Neutrophil (primary cell): Measurements from ENCODE around the gene SPATA22.
"Not testable (repeated sequence)": the region's sequence is repeated elsewhere in the genome, so short reads cannot be mapped to it uniquely, and the experiment has no call there.

Experiments used
- H3K27ac ChIP-seq: fragments of 200-600 bp; sonication (generic); 2 replicates; pipeline ENCODE4 v1.5.1; 2016; ENCODE audit warnings: mild to moderate bottlenecking, moderate library complexity
- H3K27me3 ChIP-seq: fragments of 200-600 bp; sonication (generic); 2 replicates; pipeline ENCODE4 v1.6.0; 2016; ENCODE audit warnings: mild to moderate bottlenecking
- H3K36me3 ChIP-seq: fragments of 200-600 bp; sonication (generic); 2 replicates; pipeline ENCODE4 v1.5.1; 2017
- H3K4me1 ChIP-seq, 2 experiments: fragments of 200-600 bp in 1 of 2; sonication (generic) in 1 of 2; 1 replicate in 1 of 2; 2 replicates in 1 of 2; pipeline versions ENCODE4 v1.5.1 to v1.6.1; 2013 to 2016; ENCODE audit warnings: low read depth in 1 of 2, low read length in 1 of 2, mild to moderate bottlenecking in 1 of 2, moderate library complexity in 1 of 2; ENCODE audit not compliant: control insufficient read depth in 1 of 2, insufficient read depth in 1 of 2
- H3K4me3 ChIP-seq, 2 experiments: fragments of 200-600 bp in 1 of 2; sonication (generic) in 1 of 2; 1 replicate in 1 of 2; 2 replicates in 1 of 2; pipeline ENCODE4 v1.5.1; 2013 to 2016; ENCODE audit warnings: low read depth in 1 of 2, low read length in 1 of 2, mild to moderate bottlenecking in 1 of 2, moderate library complexity in 1 of 2
- H3K9me3 ChIP-seq: fragments of 200-600 bp; sonication (generic); 2 replicates; pipeline ENCODE4 v1.5.1; 2016
- TF ChIP-seq, protein P1 (sequence below): fragments of 200-600 bp; sonication (generic); IDR thresholded peaks from 2 replicates; pipeline ENCODE4 v1.5.1; 2016; ENCODE audit warnings: antibody characterized with exemption

SPATA22 gene

DNA sequence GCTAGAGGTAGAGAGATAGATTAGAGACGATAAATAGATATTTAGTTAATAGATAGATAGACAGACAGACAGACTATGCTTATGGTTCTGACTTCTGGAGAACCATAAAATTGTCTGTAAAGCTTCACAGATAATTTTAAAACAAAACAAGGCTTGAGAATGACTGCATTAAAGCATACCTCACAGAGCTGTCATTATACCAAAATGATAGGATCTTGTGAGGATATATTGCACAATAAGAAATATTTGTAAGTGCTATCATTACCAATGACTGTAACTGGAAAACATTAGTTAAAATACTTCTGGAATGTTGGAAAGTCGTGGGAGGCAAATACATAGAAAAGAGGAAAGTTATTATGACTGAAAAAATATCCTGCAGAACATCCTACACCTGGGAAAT lies 69.8 kb downstream of the SPATA22 start:
- TF ChIP-seq, protein P1, sequence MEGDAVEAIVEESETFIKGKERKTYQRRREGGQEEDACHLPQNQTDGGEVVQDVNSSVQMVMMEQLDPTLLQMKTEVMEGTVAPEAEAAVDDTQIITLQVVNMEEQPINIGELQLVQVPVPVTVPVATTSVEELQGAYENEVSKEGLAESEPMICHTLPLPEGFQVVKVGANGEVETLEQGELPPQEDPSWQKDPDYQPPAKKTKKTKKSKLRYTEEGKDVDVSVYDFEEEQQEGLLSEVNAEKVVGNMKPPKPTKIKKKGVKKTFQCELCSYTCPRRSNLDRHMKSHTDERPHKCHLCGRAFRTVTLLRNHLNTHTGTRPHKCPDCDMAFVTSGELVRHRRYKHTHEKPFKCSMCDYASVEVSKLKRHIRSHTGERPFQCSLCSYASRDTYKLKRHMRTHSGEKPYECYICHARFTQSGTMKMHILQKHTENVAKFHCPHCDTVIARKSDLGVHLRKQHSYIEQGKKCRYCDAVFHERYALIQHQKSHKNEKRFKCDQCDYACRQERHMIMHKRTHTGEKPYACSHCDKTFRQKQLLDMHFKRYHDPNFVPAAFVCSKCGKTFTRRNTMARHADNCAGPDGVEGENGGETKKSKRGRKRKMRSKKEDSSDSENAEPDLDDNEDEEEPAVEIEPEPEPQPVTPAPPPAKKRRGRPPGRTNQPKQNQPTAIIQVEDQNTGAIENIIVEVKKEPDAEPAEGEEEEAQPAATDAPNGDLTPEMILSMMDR: no peak
- H3K27ac ChIP-seq: no peak overlapping the region
- H3K4me3 ChIP-seq: no peak overlapping the region
- peaks cover 11% of the 10 kb centered on the region for H3K27me3 ChIP-seq
- H3K4me1 ChIP-seq: no peaks in the 10 kb centered on the region
- H3K36me3 ChIP-seq: no peaks in the 10 kb centered on the region
- H3K9me3 ChIP-seq: no peaks in the 10 kb centered on the region

GRCh38 chr17:3400055-3400454 lies 71.6 kb downstream of the SPATA22 start:
- TF ChIP-seq, protein P1: no peak
- H3K27me3 ChIP-seq: peaks cover 11% of the 10 kb centered on the region
- no peaks in the 10 kb centered on the region for H3K9me3 ChIP-seq
- H3K4me3 ChIP-seq: no peak overlapping the region
- no peaks in the 10 kb centered on the region for H3K4me1 ChIP-seq
- no peaks in the 10 kb centered on the region for H3K36me3 ChIP-seq
- H3K27ac ChIP-seq: no peak overlapping the region

- TF ChIP-seq, protein P1: no peak
- H3K4me3 ChIP-seq: no peak within 1 kb of the TSS
- no peaks in the 10 kb centered on the region for H3K4me1 ChIP-seq
- H3K27ac ChIP-seq: no peak within 1 kb of the TSS
- H3K27me3 ChIP-seq: peaks cover 11% of the 10 kb centered on the region
- no peaks in the 10 kb centered on the region for H3K9me3 ChIP-seq
- no peaks in the 10 kb centered on the region for H3K36me3 ChIP-seq
Observed at GRCh38 chr17:3398310-3398709, 73.3 kb downstream of the SPATA22 start, which contains the start of gene OR1E1. Gene OR1E1 (minus strand): TSS chr17:3398410. CDS start chr17:3398410, 0 bp downstream.

GRCh38 chr17:3397801-3398200 lies 73.8 kb downstream of the SPATA22 start:
- not testable (repeated sequence) for H3K27ac ChIP-seq, H3K4me1 ChIP-seq, H3K4me3 ChIP-seq, H3K9me3 ChIP-seq, H3K36me3 ChIP-seq
- H3K27me3 ChIP-seq: peaks cover 15% of the 10 kb centered on the region
